SK-N-SH (cell line): Measurements from ENCODE around the gene C13orf46. TPM values are rescaled to one million over a fixed set of nuclear protein-coding genes. Genes with fewer than 3 reads are reported as not detected.

Experiments
- CTCF ChIA-PET: fragments of 300-600, 350-600 bp; formaldehyde crosslinking; extraction: SDS; loops from one replicate; lab custom pipeline; 2021; lab: Yijun Ruan, JAX
- POLR2A ChIA-PET: fragments of 350-600 bp; sonication (Branson Sonifier 250); formaldehyde crosslinking; extraction: SDS; loops from one replicate; lab custom pipeline; 2020; ENCODE audit warnings: antibody characterized with exemption, inconsistent platforms; lab: Yijun Ruan, JAX
- DNase-seq: peaks from one replicate; pipeline ENCODE4 v3.0.0; 2012
- H2AFZ ChIP-seq: fragments of 200-600 bp; sonication (generic); 2 replicates; pipeline ENCODE4 v1.8.1; 2016; ENCODE audit warnings: antibody characterized with exemption, mild to moderate bottlenecking, low read depth
- H3F3A ChIP-seq: fragments of 200-600 bp; sonication (generic); replicated peaks from 2 replicates; pipeline ENCODE3; 2016; ENCODE audit warnings: antibody characterized with exemption, mild to moderate bottlenecking; ENCODE audit not compliant: insufficient read depth
- H3K27ac ChIP-seq, 2 experiments: fragments of 200-500 bp in 1 of 2; fragments of 200-600 bp in 1 of 2; sonication (Bioruptor generic) in 1 of 2; sonication (generic), shearing (Covaris generic) in 1 of 2; 2 replicates each; pipeline versions ENCODE4 v1.5.1 to v1.6.1; 2014 to 2016; ENCODE audit warnings: low read depth in 2 of 2, inconsistent platforms in 1 of 2, low read length in 1 of 2, mild to moderate bottlenecking in 1 of 2, mixed read lengths in 1 of 2
- H3K27me3 ChIP-seq: fragments of 200-600 bp; sonication (generic), shearing (Covaris generic); 2 replicates; pipeline ENCODE4 v1.6.1; 2016; ENCODE audit warnings: mixed run types; ENCODE audit not compliant: insufficient read depth
- H3K36me3 ChIP-seq, 2 experiments: fragments of 200-500 bp in 1 of 2; fragments of 200-600 bp in 1 of 2; sonication (Bioruptor generic) in 1 of 2; sonication (generic) in 1 of 2; replicated peaks in 1 of 2; 2 replicates each; pipeline versions ENCODE3 to v1.5.1; 2014 to 2016; ENCODE audit warnings: low read length in 1 of 2, mild to moderate bottlenecking in 1 of 2; ENCODE audit not compliant: insufficient read depth in 2 of 2, control insufficient read depth in 1 of 2
- H3K4me1 ChIP-seq, 2 experiments: fragments of 200-500 bp in 1 of 2; fragments of 200-600 bp in 1 of 2; sonication (Bioruptor generic) in 1 of 2; sonication (generic), shearing (Covaris generic) in 1 of 2; 2 replicates each; pipeline versions ENCODE4 v1.5.1 to v1.6.1; 2014 to 2016; ENCODE audit warnings: low read depth in 1 of 2, low read length in 1 of 2, mixed run types in 1 of 2; ENCODE audit not compliant: insufficient read depth in 2 of 2, control insufficient read depth in 1 of 2
- H3K4me2 ChIP-seq: fragments of 200-600 bp; sonication (generic), shearing (Covaris generic); 2 replicates; pipeline ENCODE4 v1.6.1; 2017; ENCODE audit warnings: mixed run types
- H3K4me3 ChIP-seq, 2 experiments: fragments of 200-500 bp in 1 of 2; fragments of 200-600 bp in 1 of 2; sonication (Bioruptor generic) in 1 of 2; sonication (generic), shearing (Covaris generic) in 1 of 2; 2 replicates each; pipeline versions ENCODE4 v1.5.1 to v1.8.1; 2014 to 2016; ENCODE audit warnings: low read depth in 2 of 2, inconsistent platforms in 1 of 2, low read length in 1 of 2, mild to moderate bottlenecking in 1 of 2, mixed read lengths in 1 of 2, moderate library complexity in 1 of 2
- H3K79me2 ChIP-seq: fragments of 200-600 bp; sonication (generic); 2 replicates; pipeline ENCODE4 v1.8.1; 2017; ENCODE audit warnings: mild to moderate bottlenecking; ENCODE audit not compliant: insufficient read depth
- H3K9ac ChIP-seq: fragments of 200-600 bp; sonication (generic); 2 replicates; pipeline ENCODE4 v1.6.1; 2017; ENCODE audit warnings: mixed run types
- H3K9me2 ChIP-seq: fragments of 200-600 bp; sonication (generic); 2 replicates; pipeline ENCODE4 v1.6.1; 2017; ENCODE audit warnings: mixed run types
- H3K9me3 ChIP-seq: fragments of 200-600 bp; sonication (generic); 2 replicates; pipeline ENCODE4 v1.6.1; 2017; ENCODE audit warnings: mixed run types, mild to moderate bottlenecking, moderate library complexity
- H4K20me1 ChIP-seq: fragments of 200-600 bp; sonication (generic); 2 replicates; pipeline ENCODE4 v1.6.1; 2017; ENCODE audit warnings: mild to moderate bottlenecking, mixed run types; ENCODE audit not compliant: insufficient read depth
- GATA2 ChIP-seq: sonication (generic); formaldehyde crosslinking; IDR thresholded peaks from 2 replicates; pipeline ENCODE4 v1.5.0; 2020; ENCODE audit warnings: mild to moderate bottlenecking, missing genetic modification reagents
- NRF1 ChIP-seq: IDR thresholded peaks from 2 replicates; pipeline ENCODE4 v1.6.1; 2012; ENCODE audit warnings: low read depth, mild to moderate bottlenecking, low read length
- RAD21 ChIP-seq: IDR thresholded peaks from 2 replicates; pipeline ENCODE4 v1.6.1; 2012; ENCODE audit warnings: mild to moderate bottlenecking, low read length
- RCOR1 ChIP-seq: fragments of 150-350 bp; IDR thresholded peaks from 2 replicates; pipeline ENCODE4 v1.6.1; 2017; ENCODE audit warnings: antibody characterized with exemption, low read length
- SMC3 ChIP-seq: IDR thresholded peaks from 2 replicates; pipeline ENCODE4 v1.6.1; 2012; ENCODE audit warnings: low read depth, low read length, improper control_type of control experiment
- YY1 ChIP-seq: IDR thresholded peaks from 2 replicates; pipeline ENCODE4 v1.4.0; 2012; ENCODE audit warnings: low read depth, mild to moderate bottlenecking
- WGBS: methylation state at CpG from one replicate; pipeline ENCODE4 v1.1.6; 2017; ENCODE audit warnings: low lambda C conversion rate; 5-methylcytosine and 5-hydroxymethylcytosine counted together
- polyA plus RNA-seq, 3 experiments: library from polyadenylated mRNA; depleted of rRNA; stranded (reverse); fragments of >200 nt; gene quantifications; 2 replicates each; pipeline ENCODE4 v1.2.3, GENCODE V29; 2012
- TF ChIP-seq, protein P1 (sequence below): fragments of 150-350 bp; IDR thresholded peaks from 2 replicates; pipeline ENCODE4 v1.6.1; 2017; ENCODE audit warnings: antibody characterized with exemption, low read length, low read depth, borderline replicate concordance
- TF ChIP-seq, protein P2 (sequence below): IDR thresholded peaks from 2 replicates; pipeline ENCODE4 v1.4.0; 2012; ENCODE audit warnings: low read depth
- TF ChIP-seq, protein P3 (sequence below): IDR thresholded peaks from 2 replicates; pipeline ENCODE4 v1.6.1; 2012; ENCODE audit warnings: mild to moderate bottlenecking, low read depth, low read length, moderate library complexity

Gene C13orf46
- polyA plus RNA-seq, 1 of the 3 experiments (the other 2 are of a cell fraction): 1.7 TPM

DNA sequence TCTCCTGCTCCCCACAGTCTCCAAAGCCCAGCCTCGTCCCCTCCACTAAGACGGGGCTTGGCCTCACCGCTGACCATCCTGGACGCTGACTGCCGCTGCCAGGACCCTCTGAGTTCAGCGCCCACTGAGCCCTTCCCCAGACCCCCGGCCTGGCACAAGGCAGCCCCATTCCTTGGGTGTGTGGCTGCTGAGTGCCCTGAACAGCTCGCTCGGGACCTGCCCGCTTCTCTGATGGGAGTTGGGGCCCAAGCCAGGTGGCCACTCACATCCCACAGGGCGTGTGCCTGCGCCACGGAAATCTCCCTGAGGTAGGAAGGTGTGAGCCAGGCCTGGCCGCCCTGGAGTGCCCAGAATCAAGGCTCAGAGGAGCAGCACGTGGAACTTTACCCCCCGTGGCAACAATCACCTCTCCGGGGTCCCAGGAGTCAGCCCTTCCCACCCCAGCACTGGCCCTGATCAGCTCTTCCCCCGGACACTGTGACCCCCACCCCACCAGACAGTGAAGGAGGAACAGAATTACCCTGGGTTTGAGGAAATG, 20.8 kb downstream of the C13orf46 start:
- CTCF ChIA-PET: interaction anchor here (0.8 kb wide), 1 partner anchor 29 kb away, joined by 3 read pairs; no protein-coding TSS in a partner anchor
- H3K36me3 ChIP-seq: no peaks in the 10 kb centered on the region
- 92% methylated on average over 13 of the region's 18 CpGs for WGBS
- no peak overlapping the region for H3K27ac ChIP-seq
- H3K9me3 ChIP-seq: no peaks in the 10 kb centered on the region
- H3K27me3 ChIP-seq: no peaks in the 10 kb centered on the region
- peaks cover 0 to 5% of the 10 kb centered on the region in 2 experiments; a peak in 1 of 4 replicates for H3K4me1 ChIP-seq
- no peak overlapping the region for H3K4me2 ChIP-seq
- no peak overlapping the region for H3K9ac ChIP-seq
- DNase-seq: no peak
- H3K79me2 ChIP-seq: no peaks in the 10 kb centered on the region
- no peaks in the 10 kb centered on the region for H4K20me1 ChIP-seq
- no peak overlapping the region for H3K4me3 ChIP-seq
- H2AFZ ChIP-seq: no peak overlapping the region
- no peaks in the 10 kb centered on the region for H3K9me2 ChIP-seq
- H3F3A ChIP-seq: no peaks in the 10 kb centered on the region
- TF ChIP-seq, protein P1, sequence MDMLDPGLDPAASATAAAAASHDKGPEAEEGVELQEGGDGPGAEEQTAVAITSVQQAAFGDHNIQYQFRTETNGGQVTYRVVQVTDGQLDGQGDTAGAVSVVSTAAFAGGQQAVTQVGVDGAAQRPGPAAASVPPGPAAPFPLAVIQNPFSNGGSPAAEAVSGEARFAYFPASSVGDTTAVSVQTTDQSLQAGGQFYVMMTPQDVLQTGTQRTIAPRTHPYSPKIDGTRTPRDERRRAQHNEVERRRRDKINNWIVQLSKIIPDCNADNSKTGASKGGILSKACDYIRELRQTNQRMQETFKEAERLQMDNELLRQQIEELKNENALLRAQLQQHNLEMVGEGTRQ: no peak
- TF ChIP-seq, protein P2, sequence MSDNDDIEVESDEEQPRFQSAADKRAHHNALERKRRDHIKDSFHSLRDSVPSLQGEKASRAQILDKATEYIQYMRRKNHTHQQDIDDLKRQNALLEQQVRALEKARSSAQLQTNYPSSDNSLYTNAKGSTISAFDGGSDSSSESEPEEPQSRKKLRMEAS: no peak
- POLR2A ChIA-PET: interaction anchor here (1.0 kb wide), 1 partner anchor 17 kb away, joined by 3 read pairs; no protein-coding TSS in a partner anchor

DNA sequence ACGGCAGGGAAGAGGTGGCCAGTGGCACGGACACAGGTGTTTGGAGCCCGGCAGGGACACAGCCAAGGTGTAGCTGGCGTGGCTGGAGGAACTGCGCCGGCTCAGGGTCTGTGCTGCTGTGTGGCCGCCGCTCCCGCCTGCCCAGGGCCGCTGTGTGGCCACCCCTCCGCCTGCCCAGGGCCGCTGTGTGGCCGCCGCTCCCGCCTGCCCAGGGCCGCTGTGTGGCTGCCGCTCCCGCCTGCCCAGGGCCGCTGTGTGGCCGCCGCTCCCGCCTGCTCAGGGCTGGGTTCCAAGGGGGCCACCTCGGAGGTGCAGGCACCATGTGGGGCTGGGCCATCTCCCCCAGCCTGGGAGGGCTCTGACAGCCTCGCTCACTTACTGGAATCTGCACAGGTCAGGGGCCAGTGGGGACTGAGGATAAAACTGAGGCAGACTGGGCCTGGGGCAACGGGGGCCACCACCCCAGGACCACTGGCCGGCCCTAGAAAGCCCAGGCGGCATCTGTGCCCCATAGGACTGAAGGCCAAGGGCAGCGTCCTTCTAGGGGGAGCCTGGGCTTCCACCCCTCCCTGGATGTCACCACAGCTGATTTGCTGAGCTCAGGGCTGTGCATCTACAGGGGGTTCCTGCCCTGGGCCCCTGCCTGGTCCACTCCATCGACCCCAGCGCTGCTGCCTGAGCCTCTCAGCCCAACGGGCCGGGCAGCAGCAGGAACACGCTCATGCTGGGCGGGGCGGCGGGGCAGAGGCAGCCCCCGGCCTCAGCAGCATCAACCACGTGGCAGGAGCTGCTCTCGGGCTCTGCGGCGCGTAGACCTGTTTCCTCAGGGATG, 21.5 kb downstream of the C13orf46 start:
- Histone ChIP-seq H3K4me3 (no peak overlapping the region), H3K79me2 (no peaks in the 10 kb centered on the region), H3K9me2 (no peaks in the 10 kb centered on the region), H3K27ac (no peak overlapping the region), H3K36me3 (no peaks in the 10 kb centered on the region), H3K4me2 (no peak overlapping the region), H3K9me3 (no peaks in the 10 kb centered on the region), H2AFZ (no peak overlapping the region), H3K4me1 (peaks cover 0 to 6% of the 10 kb centered on the region in 2 experiments; a peak in 1 of 4 replicates), H3F3A (no peaks in the 10 kb centered on the region), H4K20me1 (no peaks in the 10 kb centered on the region), H3K9ac (no peak overlapping the region), H3K27me3 (no peaks in the 10 kb centered on the region)
- TF ChIP-seq YY1: no peak
- no peak for TF ChIP-seq GATA2
- TF ChIP-seq, protein P2: no peak
- 79% methylated on average over 4 of the region's 42 CpGs for WGBS
- CTCF ChIA-PET: no interaction called here
- no peak for DNase-seq
- POLR2A ChIA-PET: no interaction called here

DNA sequence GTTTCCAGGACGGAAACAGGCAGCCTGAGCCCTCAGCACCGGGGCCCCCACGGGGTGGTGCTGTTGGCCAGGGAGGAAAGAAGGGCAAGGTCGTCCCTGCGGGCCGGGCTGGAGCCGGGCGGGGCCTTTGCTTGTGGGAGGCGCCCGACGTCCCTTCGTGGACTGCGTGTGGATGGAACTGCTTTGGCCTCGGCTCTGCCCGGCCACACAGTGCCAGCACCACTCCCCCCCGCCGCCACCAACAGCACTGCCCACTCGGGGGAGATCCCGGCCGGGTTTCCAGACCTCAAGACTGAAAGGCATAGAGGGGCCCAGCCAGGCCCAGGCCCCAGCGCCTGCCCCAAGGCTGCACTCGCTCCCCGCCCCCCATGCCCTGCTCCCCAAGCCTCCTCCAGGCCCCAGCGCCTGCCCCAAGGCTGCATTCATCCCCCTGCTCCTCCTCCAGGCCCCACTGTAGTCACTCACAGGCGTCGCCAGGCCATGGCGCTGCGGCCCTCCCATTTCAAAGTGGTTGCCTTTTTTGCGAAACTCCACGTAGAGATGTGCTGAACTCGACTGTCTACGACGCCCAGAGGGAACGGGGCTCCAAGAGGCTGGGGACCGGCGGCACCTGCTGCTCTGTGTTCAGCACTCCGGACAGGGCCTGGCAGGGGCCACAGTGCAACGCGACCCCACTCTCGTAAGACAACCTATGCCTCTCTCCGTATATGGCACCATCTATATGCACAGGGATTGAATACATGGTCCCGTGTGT, 22.5 kb downstream of the C13orf46 start:
- TF ChIP-seq SMC3 (peak; percentile 18; the same call in 1 of the 2 replicates), GATA2 (no peak), RCOR1 (no peak), NRF1 (no peak), RAD21 (peak; percentile 41)
- TF ChIP-seq, protein P3, sequence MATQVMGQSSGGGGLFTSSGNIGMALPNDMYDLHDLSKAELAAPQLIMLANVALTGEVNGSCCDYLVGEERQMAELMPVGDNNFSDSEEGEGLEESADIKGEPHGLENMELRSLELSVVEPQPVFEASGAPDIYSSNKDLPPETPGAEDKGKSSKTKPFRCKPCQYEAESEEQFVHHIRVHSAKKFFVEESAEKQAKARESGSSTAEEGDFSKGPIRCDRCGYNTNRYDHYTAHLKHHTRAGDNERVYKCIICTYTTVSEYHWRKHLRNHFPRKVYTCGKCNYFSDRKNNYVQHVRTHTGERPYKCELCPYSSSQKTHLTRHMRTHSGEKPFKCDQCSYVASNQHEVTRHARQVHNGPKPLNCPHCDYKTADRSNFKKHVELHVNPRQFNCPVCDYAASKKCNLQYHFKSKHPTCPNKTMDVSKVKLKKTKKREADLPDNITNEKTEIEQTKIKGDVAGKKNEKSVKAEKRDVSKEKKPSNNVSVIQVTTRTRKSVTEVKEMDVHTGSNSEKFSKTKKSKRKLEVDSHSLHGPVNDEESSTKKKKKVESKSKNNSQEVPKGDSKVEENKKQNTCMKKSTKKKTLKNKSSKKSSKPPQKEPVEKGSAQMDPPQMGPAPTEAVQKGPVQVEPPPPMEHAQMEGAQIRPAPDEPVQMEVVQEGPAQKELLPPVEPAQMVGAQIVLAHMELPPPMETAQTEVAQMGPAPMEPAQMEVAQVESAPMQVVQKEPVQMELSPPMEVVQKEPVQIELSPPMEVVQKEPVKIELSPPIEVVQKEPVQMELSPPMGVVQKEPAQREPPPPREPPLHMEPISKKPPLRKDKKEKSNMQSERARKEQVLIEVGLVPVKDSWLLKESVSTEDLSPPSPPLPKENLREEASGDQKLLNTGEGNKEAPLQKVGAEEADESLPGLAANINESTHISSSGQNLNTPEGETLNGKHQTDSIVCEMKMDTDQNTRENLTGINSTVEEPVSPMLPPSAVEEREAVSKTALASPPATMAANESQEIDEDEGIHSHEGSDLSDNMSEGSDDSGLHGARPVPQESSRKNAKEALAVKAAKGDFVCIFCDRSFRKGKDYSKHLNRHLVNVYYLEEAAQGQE: peak; percentile 85
- CTCF ChIA-PET: interaction anchor here (1.0 kb wide), 1 partner anchor 18 kb away, joined by 3 read pairs; no protein-coding TSS in a partner anchor
- POLR2A ChIA-PET: no interaction called here
- Histone ChIP-seq H3K79me2 (no peaks in the 10 kb centered on the region), H3F3A (no peaks in the 10 kb centered on the region), H3K4me1 (peaks cover 0 to 6% of the 10 kb centered on the region in 2 experiments; a peak in 1 of 4 replicates), H2AFZ (no peak overlapping the region), H3K9me3 (no peaks in the 10 kb centered on the region), H3K4me2 (no peak overlapping the region), H3K27ac (no peak overlapping the region), H3K36me3 (no peaks in the 10 kb centered on the region), H3K4me3 (no peak overlapping the region), H3K9ac (no peak overlapping the region), H4K20me1 (no peaks in the 10 kb centered on the region), H3K9me2 (no peaks in the 10 kb centered on the region), H3K27me3 (no peaks in the 10 kb centered on the region)
- peak; percentile 66 for DNase-seq
- WGBS: 80% methylated on average over 38 of the region's 42 CpGs
